ENCODE measurements around the gene RAB17. TPM values are rescaled to one million over a fixed set of nuclear protein-coding genes. Genes with fewer than 3 reads are reported as not detected.
"Not testable (repeated sequence)": the region's sequence is repeated elsewhere in the genome, so short reads cannot be mapped to it uniquely, and the experiment has no call there.

The RAB17 gene
- total RNA-seq, 1 donor from 2014 or later = 11.9 TPM

GRCh38 chr2:237599465-237600110 is 9.1 kb upstream of the RAB17 start:
- DNase-seq (ENCODE audit: low read depth) = no peak

GRCh38 chr2:237598468-237599208 is 8.1 kb upstream of the RAB17 start:
- DNase-seq (ENCODE audit: low read depth) = no peak

GRCh38 chr2:237597196-237598145 is 6.9 kb upstream of the RAB17 start:
- no peak for DNase-seq (ENCODE audit: low read depth)

- DNase-seq (ENCODE audit: low read depth) = no peak
These were observed 6.1 kb upstream of the RAB17 start for GRCh38 chr2:237596520-237597195.

GRCh38 chr2:237595829-237596519 is 5.4 kb upstream of the RAB17 start:
- DNase-seq (ENCODE audit: low read depth) = not testable (repeated sequence)

- DNase-seq (ENCODE audit: low read depth) = no peak
These were observed 4.0 kb upstream of the RAB17 start for GRCh38 chr2:237594514-237594871.

- no peak for DNase-seq (ENCODE audit: low read depth)
These were observed 3.2 kb upstream of the RAB17 start for GRCh38 chr2:237593596-237594320.

GRCh38 chr2:237593036-237593435 is 2.5 kb upstream of the RAB17 start:
- DNase-seq (ENCODE audit: low read depth) = no peak

- DNase-seq (ENCODE audit: low read depth) = no peak
These were observed 2.0 kb upstream of the RAB17 start for GRCh38 chr2:237592425-237592980.

- DNase-seq (ENCODE audit: low read depth) = no peak
These were observed 777 bp upstream of the RAB17 start for GRCh38 chr2:237591141-237591881.

GRCh38 chr2:237588044-237588696 is 2.4 kb downstream of the RAB17 start:
- DNase-seq (ENCODE audit: low read depth) = no peak

- no peak for DNase-seq (ENCODE audit: low read depth)
These were observed 4.8 kb downstream of the RAB17 start for GRCh38 chr2:237585590-237586221.

- DNase-seq (ENCODE audit: low read depth) = no peak
These were observed 6.9 kb downstream of the RAB17 start for GRCh38 chr2:237583385-237584295.

GRCh38 chr2:237581751-237582746 is 8.5 kb downstream of the RAB17 start:
- peak; percentile 51 for DNase-seq (ENCODE audit: low read depth)

GRCh38 chr2:237581326-237581725 is 9.2 kb downstream of the RAB17 start:
- DNase-seq (ENCODE audit: low read depth) = no peak

All from renal cortical epithelial cell (primary cell).